ENCODE results near the gene FLVCR2. TPM values are rescaled to one million over a fixed set of nuclear protein-coding genes. Genes with fewer than 3 reads are reported as not detected.

Gene FLVCR2
- polyA plus RNA-seq, 1 experiment = 3.4 TPM

GRCh38 chr14:75636100-75636692, 57.8 kb downstream of the FLVCR2 start:
- no peaks in the 10 kb centered on the region for H3K9me3 ChIP-seq (ENCODE audit: control insufficient read depth, insufficient read depth, low read length)
- no peak for DNase-seq (ENCODE audit: low read depth, low spot score)
- no peak overlapping the region for H3K4me3 ChIP-seq (ENCODE audit: low read depth, low read length)
- no peak overlapping the region for H3K27ac ChIP-seq (ENCODE audit: low read depth, low read length)
- ChIA-PET CTCF (interaction anchor here (0.8 kb wide), 1 partner anchor 75 kb away, joined by 3 read pairs; no protein-coding TSS in a partner anchor), POLR2A (no interaction called here)
- no peak for TF ChIP-seq CTCF (IDR thresholded peaks at IDR 0.05; ENCODE audit: low read depth, low read length)
- H3K27me3 ChIP-seq (ENCODE audit: control insufficient read depth, insufficient read depth, low read length) = peaks cover 11% of the 10 kb centered on the region

- CTCF ChIA-PET = interaction anchor here (1.1 to 2.0 kb wide), 2 partner anchors 63 to 80 kb away, joined by 3 to 9 read pairs; partner anchors contain the start of gene FLVCR2
- no peaks in the 10 kb centered on the region for H3K27me3 ChIP-seq (ENCODE audit: control insufficient read depth, insufficient read depth, low read length)
- no peaks in the 10 kb centered on the region for H3K9me3 ChIP-seq (ENCODE audit: control insufficient read depth, insufficient read depth, low read length)
- DNase-seq (ENCODE audit: low read depth, low spot score) = no peak
- POLR2A ChIA-PET = no interaction called here
- H3K4me3 ChIP-seq (ENCODE audit: low read depth, low read length) = no peak overlapping the region
- TF ChIP-seq CTCF (IDR thresholded peaks at IDR 0.05; ENCODE audit: low read depth, low read length) = no peak
- H3K27ac ChIP-seq (ENCODE audit: low read depth, low read length) = no peak overlapping the region
Observed at GRCh38 chr14:75640876-75641275, 62.5 kb downstream of the FLVCR2 start.

- no peak for DNase-seq (ENCODE audit: low read depth, low spot score)
- no peaks in the 10 kb centered on the region for H3K27me3 ChIP-seq (ENCODE audit: control insufficient read depth, insufficient read depth, low read length)
- no peak overlapping the region for H3K4me3 ChIP-seq (ENCODE audit: low read depth, low read length)
- CTCF ChIA-PET = interaction anchor here (2.9 kb wide), 1 partner anchor 11 kb away, joined by 21 read pairs; no protein-coding TSS in a partner anchor
- no peak overlapping the region for H3K27ac ChIP-seq (ENCODE audit: low read depth, low read length)
- TF ChIP-seq CTCF (IDR thresholded peaks at IDR 0.05; ENCODE audit: low read depth, low read length) = no peak
- POLR2A ChIA-PET = no interaction called here
- no peaks in the 10 kb centered on the region for H3K9me3 ChIP-seq (ENCODE audit: control insufficient read depth, insufficient read depth, low read length)
Observed at GRCh38 chr14:75643985-75644384, 65.6 kb downstream of the FLVCR2 start.

- CTCF ChIA-PET = interaction anchor here (2.9 to 3.0 kb wide), 2 partner anchors 10 to 68 kb away, joined by 13 to 21 read pairs; no protein-coding TSS in a partner anchor
Observed at GRCh38 chr14:75645056-75645455, 66.6 kb downstream of the FLVCR2 start.

More at GRCh38 chr14:75645056-75645455, 66.6 kb downstream of the FLVCR2 start:
- no peak for DNase-seq (ENCODE audit: low read depth, low spot score)
- Histone ChIP-seq H3K27me3 (ENCODE audit: control insufficient read depth, insufficient read depth, low read length) (no peaks in the 10 kb centered on the region), H3K9me3 (ENCODE audit: control insufficient read depth, insufficient read depth, low read length) (no peaks in the 10 kb centered on the region), H3K4me3 (ENCODE audit: low read depth, low read length) (no peak overlapping the region), H3K27ac (ENCODE audit: low read depth, low read length) (no peak overlapping the region)
- no peak for TF ChIP-seq CTCF (IDR thresholded peaks at IDR 0.05; ENCODE audit: low read depth, low read length)
- POLR2A ChIA-PET = no interaction called here
